Astrocyte (in vitro differentiated cells and primary cell): ENCODE data around the gene HIRIP3.
"Not testable (repeated sequence)": the region's sequence is repeated elsewhere in the genome, so short reads cannot be mapped to it uniquely, and the experiment has no call there.

Experiments
- EZH2 ChIP-seq: IDR thresholded peaks from 2 replicates; pipeline ENCODE4 v1.6.1; 2012; ENCODE audit warnings: mild to moderate bottlenecking, low read length, inconsistent platforms; ENCODE audit not compliant: insufficient read depth
- TF ChIP-seq, protein P1 (sequence below): IDR thresholded peaks from 2 replicates; pipeline ENCODE4 v1.5.1; 2011; ENCODE audit warnings: low read depth, mild to moderate bottlenecking, inconsistent platforms, low read length, moderate library complexity; ENCODE audit not compliant: insufficient read depth

- TF ChIP-seq, protein P1, sequence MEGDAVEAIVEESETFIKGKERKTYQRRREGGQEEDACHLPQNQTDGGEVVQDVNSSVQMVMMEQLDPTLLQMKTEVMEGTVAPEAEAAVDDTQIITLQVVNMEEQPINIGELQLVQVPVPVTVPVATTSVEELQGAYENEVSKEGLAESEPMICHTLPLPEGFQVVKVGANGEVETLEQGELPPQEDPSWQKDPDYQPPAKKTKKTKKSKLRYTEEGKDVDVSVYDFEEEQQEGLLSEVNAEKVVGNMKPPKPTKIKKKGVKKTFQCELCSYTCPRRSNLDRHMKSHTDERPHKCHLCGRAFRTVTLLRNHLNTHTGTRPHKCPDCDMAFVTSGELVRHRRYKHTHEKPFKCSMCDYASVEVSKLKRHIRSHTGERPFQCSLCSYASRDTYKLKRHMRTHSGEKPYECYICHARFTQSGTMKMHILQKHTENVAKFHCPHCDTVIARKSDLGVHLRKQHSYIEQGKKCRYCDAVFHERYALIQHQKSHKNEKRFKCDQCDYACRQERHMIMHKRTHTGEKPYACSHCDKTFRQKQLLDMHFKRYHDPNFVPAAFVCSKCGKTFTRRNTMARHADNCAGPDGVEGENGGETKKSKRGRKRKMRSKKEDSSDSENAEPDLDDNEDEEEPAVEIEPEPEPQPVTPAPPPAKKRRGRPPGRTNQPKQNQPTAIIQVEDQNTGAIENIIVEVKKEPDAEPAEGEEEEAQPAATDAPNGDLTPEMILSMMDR = not testable (repeated sequence)
- TF ChIP-seq EZH2 = not testable (repeated sequence)
Measured at GRCh38 chr16:30012598-30012997, 17.2 kb upstream of the HIRIP3 start.
